ENCODE data around the gene MED12L. TPM values are rescaled to one million over a fixed set of nuclear protein-coding genes. Genes with fewer than 3 reads are reported as not detected.

MED12L gene
- total and polyA plus RNA-seq, 10 of the 15 experiments (the other 5 are each of a cell fraction or from before 2014, with no cell fraction given): 0.01 to 0.06 (median 0.03) TPM; not detected in 2

DNA sequence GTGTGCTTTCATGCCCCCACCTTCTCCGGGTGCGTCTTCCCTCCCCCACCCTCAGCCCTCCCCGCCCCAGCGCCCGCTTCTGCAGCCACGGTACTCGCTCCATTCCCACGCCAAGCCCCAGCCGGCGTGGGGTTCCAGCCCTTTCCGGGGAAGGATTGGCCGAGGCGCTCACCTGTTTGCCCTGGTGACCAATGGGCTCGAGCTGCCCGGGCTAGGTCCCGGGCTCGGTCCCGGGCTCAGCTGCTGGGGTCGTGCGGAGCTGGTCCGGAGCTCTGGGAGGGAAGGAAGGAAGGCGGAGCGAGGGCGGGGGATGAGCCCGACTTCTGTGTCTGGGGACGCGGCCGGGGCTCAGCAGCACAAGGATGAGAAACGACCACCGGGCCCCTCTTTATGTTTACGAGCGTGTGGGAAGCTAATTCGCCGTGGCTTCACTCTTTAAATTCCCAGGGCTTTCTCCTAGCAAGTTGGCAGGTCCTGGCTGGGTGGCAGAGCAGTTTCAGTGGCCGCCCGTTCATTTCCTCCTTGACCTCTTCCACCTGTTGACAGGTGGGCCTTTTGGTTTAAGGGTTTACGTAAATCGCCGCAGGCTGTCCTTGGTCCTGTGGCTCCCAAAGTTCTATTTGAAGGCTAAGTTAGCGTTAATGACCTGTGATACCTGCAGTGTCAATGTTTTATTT lies 375.4 kb downstream of the MED12L start, which contains the start of gene IGSF10 (continued):
- TF ChIP-seq, protein P1, sequence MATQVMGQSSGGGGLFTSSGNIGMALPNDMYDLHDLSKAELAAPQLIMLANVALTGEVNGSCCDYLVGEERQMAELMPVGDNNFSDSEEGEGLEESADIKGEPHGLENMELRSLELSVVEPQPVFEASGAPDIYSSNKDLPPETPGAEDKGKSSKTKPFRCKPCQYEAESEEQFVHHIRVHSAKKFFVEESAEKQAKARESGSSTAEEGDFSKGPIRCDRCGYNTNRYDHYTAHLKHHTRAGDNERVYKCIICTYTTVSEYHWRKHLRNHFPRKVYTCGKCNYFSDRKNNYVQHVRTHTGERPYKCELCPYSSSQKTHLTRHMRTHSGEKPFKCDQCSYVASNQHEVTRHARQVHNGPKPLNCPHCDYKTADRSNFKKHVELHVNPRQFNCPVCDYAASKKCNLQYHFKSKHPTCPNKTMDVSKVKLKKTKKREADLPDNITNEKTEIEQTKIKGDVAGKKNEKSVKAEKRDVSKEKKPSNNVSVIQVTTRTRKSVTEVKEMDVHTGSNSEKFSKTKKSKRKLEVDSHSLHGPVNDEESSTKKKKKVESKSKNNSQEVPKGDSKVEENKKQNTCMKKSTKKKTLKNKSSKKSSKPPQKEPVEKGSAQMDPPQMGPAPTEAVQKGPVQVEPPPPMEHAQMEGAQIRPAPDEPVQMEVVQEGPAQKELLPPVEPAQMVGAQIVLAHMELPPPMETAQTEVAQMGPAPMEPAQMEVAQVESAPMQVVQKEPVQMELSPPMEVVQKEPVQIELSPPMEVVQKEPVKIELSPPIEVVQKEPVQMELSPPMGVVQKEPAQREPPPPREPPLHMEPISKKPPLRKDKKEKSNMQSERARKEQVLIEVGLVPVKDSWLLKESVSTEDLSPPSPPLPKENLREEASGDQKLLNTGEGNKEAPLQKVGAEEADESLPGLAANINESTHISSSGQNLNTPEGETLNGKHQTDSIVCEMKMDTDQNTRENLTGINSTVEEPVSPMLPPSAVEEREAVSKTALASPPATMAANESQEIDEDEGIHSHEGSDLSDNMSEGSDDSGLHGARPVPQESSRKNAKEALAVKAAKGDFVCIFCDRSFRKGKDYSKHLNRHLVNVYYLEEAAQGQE (IDR thresholded peaks at IDR 0.05; ENCODE audit: low read depth, low read length): no peak
- no peak for TF ChIP-seq NFYB (IDR thresholded peaks at IDR 0.05; ENCODE audit: insufficient read depth, low read depth, low read length)
- no peak for TF ChIP-seq RELA (IDR thresholded peaks at IDR 0.05; ENCODE audit: borderline replicate concordance, partially characterized antibody)
- TF ChIP-seq MEF2A (IDR thresholded peaks at IDR 0.05; ENCODE audit: insufficient read depth, low read depth, low read length): no peak
- TF ChIP-seq CREM (IDR thresholded peaks at IDR 0.05; ENCODE audit: low read depth): no peak
- no peak for TF ChIP-seq RFX5 (IDR thresholded peaks at IDR 0.05; ENCODE audit: low read depth, low read length)
- TF ChIP-seq, protein P2, sequence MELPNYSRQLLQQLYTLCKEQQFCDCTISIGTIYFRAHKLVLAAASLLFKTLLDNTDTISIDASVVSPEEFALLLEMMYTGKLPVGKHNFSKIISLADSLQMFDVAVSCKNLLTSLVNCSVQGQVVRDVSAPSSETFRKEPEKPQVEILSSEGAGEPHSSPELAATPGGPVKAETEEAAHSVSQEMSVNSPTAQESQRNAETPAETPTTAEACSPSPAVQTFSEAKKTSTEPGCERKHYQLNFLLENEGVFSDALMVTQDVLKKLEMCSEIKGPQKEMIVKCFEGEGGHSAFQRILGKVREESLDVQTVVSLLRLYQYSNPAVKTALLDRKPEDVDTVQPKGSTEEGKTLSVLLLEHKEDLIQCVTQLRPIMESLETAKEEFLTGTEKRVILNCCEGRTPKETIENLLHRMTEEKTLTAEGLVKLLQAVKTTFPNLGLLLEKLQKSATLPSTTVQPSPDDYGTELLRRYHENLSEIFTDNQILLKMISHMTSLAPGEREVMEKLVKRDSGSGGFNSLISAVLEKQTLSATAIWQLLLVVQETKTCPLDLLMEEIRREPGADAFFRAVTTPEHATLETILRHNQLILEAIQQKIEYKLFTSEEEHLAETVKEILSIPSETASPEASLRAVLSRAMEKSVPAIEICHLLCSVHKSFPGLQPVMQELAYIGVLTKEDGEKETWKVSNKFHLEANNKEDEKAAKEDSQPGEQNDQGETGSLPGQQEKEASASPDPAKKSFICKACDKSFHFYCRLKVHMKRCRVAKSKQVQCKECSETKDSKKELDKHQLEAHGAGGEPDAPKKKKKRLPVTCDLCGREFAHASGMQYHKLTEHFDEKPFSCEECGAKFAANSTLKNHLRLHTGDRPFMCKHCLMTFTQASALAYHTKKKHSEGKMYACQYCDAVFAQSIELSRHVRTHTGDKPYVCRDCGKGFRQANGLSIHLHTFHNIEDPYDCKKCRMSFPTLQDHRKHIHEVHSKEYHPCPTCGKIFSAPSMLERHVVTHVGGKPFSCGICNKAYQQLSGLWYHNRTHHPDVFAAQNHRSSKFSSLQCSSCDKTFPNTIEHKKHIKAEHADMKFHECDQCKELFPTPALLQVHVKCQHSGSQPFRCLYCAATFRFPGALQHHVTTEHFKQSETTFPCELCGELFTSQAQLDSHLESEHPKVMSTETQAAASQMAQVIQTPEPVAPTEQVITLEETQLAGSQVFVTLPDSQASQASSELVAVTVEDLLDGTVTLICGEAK (IDR thresholded peaks at IDR 0.05; ENCODE audit: borderline replicate concordance): no peak
- TF ChIP-seq RAD51 (IDR thresholded peaks at IDR 0.05): no peak
- no peak for TF ChIP-seq BCL11A (IDR thresholded peaks at IDR 0.05; ENCODE audit: low read depth, low read length)
- TF ChIP-seq SMARCA5 (IDR thresholded peaks at IDR 0.05): no peak

Data from GM12878 (cell line).